Subcutaneous adipose tissue (tissue), 4 donors: ENCODE results near the gene ADGRD1. TPM values are rescaled to one million over a fixed set of nuclear protein-coding genes. Genes with fewer than 3 reads are reported as not detected.

Experiments used
- total RNA-seq, 4 donors: library from RNA; depleted of rRNA; stranded (reverse); fragments of >200 nt; gene quantifications; one replicate each; pipeline ENCODE4 v1.1.0, GENCODE V29; 2016
- TF ChIP-seq, protein P1 (sequence below): fragments of 450-650 bp; IDR thresholded peaks from one replicate; pipeline ENCODE4 v1.5.1; 2016; ENCODE audit warnings: low read depth, mild to moderate bottlenecking, control low read depth, antibody characterized with exemption, moderate library complexity

Gene ADGRD1
- total RNA-seq, 4 donors from 2014 or later = 16.3 to 34.1 (median 24.1) TPM

DNA sequence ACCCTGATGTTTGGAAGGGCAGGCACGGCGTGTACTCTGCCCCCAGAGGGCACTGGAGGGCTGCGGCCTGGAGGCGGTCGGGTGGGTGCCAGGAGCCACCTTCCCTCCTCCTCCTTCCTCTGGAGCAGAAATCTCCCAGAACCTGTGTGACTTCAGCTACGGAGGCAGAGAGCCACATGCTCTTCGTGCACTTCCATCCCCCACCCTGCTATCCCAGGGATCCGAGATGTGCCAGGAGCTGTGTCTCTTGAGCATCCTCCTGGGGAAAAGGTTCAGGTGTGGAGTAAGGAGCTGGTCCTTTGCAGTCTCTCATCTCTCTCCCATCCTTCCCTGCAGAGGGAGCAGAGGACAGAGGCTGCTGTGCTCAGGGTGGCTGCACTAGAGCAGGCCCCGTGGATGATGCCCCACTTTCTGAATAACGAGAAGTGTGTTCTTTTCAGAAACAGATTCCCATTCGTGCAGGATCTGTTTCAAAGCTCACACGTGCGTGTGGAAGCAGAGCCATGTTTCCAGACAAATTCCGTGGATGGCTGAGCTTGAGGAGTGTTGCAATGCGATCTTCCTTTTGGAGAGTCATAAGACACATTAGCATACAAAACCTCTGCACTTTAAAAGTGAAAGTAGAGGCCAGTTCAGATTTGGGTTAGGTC, 162.9 kb downstream of the ADGRD1 start:
- TF ChIP-seq, protein P1, sequence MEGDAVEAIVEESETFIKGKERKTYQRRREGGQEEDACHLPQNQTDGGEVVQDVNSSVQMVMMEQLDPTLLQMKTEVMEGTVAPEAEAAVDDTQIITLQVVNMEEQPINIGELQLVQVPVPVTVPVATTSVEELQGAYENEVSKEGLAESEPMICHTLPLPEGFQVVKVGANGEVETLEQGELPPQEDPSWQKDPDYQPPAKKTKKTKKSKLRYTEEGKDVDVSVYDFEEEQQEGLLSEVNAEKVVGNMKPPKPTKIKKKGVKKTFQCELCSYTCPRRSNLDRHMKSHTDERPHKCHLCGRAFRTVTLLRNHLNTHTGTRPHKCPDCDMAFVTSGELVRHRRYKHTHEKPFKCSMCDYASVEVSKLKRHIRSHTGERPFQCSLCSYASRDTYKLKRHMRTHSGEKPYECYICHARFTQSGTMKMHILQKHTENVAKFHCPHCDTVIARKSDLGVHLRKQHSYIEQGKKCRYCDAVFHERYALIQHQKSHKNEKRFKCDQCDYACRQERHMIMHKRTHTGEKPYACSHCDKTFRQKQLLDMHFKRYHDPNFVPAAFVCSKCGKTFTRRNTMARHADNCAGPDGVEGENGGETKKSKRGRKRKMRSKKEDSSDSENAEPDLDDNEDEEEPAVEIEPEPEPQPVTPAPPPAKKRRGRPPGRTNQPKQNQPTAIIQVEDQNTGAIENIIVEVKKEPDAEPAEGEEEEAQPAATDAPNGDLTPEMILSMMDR = no peak

DNA sequence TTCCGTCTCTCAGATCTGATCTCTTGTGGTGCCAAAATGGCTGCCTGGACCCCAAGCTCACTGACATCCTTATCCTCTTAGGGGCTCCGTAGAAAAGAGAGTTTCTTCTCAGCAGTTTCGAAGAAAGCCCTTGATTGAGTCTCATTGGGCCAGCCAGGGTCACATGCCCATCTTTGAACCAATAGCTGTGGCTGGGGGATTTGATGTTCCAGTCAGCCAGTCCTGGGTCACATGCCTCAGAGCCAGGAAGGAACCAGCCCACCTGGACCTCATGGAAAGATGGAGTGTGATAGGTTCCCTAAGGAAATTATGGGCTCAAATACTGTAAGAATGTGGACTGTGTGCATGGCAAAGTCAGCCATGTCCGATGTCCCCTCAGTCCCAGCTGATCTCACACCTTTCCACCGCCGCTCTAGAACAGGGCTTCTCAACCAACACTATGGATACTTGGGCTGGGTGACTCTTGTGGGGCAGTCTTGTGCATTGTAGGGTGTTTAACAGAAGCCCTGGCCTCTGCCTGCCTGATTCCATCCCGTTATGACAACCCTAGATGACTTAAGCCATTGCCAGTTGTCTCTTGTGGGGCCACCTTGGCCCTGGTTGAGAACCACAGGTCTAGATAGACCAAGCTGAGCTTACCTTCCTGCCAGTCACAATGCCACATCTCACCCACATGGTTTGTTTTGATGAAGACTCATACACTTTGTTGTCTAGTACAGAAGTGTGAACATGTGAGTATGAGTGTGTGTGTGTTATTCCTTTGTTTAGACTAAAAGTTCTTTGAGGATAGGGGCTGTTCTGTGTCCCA, 163.9 kb downstream of the ADGRD1 start:
- TF ChIP-seq, protein P1 = no peak

DNA sequence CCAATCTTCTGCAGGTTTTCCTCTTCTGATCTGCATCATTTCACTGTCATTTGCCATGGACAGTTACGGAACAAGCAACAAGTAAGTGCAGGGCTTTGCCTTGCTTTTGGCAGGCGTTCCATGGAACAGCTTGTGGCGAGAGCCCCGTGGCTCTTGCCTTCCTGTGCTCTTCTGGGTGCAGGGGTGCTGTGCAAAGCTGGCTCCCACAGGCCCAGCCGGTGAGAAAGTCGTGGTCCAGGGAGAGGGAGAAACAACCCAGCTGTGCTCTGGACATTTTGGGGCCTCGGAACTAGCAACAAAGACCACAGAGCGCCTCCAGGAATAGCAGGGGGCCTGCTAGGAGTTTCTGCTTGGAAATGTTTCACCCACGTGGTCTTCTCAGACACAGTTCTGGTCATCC, 164.7 kb downstream of the ADGRD1 start:
- TF ChIP-seq, protein P1 = no peak

DNA sequence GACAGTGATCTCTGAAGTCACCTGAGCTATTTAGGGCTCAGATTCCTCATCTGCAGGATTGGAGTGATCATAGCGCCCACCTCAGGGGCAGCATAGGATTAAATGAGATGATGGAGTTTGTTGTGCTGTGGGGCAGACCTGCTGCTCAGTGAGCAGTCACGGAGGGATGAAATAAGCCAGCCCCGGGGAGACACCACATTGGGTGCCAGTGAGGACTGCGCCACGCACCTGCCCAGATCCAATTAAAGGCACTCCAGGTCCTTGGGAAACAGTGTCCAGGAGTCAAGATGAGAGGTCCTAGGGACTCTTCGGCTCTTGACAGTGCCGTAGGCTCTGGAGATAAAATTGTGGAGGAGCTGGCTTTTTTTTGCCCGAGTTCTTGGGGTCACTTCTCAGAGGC, 166.2 kb downstream of the ADGRD1 start:
- TF ChIP-seq, protein P1 = no peak

DNA sequence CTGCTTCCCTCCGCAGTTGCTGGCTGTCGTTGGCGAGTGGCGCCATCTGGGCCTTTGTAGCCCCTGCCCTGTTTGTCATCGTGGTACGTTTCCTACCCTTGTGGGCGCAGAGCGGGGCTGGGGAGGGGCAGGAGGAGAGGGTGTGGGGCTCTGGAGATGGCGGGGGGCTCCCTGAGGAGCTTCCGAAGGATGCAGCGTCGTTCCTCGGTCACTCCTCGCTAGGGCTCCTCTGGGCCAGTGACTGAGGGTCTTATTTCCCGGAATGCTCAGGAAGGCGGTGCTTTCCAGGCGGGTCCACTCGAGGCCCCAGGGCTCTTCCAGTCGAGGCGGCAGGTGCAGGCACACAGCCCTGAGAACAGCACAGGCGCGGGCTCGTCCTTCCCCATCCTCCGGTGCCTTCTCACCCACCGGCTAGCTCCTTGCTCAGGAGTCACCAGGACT, 167.1 kb downstream of the ADGRD1 start:
- TF ChIP-seq, protein P1 = no peak

DNA sequence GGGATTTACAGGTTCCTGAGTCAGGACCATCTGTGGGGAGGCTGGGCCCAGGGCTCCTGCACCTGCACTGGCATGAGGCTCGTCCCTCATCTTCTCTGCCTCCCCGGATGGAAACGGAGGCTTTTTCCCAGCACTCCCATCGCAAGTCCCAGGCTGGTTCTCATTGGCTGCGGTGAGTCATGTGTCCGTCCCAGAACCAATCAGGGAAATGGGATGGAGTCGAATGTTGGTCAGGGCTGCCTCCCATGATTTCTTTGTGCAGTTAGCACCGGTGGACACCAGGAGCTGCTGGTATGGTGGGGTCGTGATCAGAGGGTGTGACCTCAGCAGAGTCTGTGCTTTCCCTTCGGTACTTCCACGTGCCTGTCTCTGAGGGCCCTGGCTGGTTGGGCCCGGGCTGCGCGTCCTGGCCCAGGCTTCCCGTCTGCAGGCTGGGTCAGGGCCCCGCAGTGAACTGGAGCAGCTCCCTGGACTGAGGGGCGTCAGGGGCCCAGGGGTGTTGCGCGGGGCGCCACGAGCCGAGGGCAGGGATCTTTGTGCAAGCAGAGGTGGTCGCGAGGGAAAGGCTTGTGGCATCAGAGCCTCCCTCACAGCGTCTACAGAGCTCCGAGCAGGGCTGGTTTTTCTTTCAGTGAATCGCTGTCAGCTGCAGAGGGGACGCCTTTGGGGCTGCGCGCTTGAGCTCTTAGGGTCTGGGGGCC, 168.1 kb downstream of the ADGRD1 start:
- TF ChIP-seq, protein P1 = no peak

DNA sequence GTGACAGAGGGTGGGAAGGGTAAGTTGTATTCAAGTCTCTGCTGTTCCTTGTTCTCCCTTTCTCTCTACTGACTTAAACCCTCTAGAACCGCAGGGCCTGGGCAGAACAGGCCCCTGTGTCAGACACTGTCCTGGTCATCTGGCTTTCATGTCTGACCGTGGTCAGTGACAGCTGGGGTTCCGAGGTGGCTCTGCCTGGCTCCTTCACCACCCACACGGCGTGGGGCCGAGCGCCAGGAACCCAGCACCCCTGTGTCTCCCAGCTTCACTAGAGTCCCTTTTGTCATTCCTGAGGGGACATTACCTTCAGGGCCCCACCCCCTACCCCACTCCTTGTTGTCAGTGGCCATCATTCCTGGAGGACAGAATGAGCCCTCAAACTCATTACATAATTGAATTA, 168.9 kb downstream of the ADGRD1 start:
- TF ChIP-seq, protein P1 = no peak
